Muscle of back (tissue), 11 donors: ENCODE results near the gene LIMS4. TPM values are rescaled to one million over a fixed set of nuclear protein-coding genes. Genes with fewer than 3 reads are reported as not detected.
"Not testable (repeated sequence)": the region's sequence is repeated elsewhere in the genome, so short reads cannot be mapped to it uniquely, and the experiment has no call there.

Experiments used
- DNase-seq, 3 donors: peaks; one replicate each; pipeline versions ENCODE4 v3.0.0 to v3.0.0-alpha.2; 2013
- polyA plus RNA-seq, 10 donors: library from polyadenylated mRNA; unstranded; fragments of 120-200 nt; gene quantifications; one replicate each; pipeline ENCODE4 v1.2.1, GENCODE V29; 2013; ENCODE audit not compliant: insufficient read length in 10 of 10

The LIMS4 gene
- polyA plus RNA-seq, 10 donors = 1.7 to 5.9 (median 4.0) TPM

- DNase-seq = not testable (repeated sequence)
Measured at GRCh38 chr2:110450951-110451350, 21.7 kb downstream of the LIMS4 start.

GRCh38 chr2:110449127-110449947, 23.3 kb downstream of the LIMS4 start:
- not testable (repeated sequence) for DNase-seq

GRCh38 chr2:110446644-110447043, 26.0 kb downstream of the LIMS4 start:
- DNase-seq = not testable (repeated sequence)

DNA sequence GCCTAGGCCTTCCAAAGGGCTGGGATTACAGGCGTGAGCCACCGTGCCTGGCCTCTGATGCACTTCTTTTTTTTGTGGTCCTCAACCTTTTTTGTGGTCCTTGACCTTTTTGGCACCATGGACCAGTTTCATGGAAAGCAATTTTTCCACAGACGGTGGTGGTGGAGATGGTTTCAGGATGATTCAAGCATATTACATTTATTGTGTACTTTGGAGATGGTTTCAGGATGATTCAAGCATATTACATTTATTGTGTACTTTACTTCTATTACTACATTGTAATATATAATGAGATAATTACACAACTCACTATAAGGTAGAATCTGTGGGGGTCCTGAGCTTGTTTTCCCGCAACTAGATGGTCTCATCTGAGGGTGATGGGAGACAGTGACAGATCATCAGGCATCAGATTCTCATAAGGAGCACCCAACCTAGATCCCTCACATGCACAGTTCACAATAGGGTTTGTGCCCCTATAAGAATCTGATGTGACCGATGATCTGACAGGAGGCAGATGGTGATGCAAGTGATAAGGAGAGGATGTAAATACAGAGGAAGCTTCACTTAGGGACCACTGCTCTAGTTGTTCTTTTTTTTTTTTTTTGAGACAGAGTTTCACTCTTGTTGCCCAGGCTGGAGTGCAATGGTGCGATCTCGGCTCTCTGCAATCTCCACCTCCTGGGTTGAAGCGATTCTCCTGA, 29.2 kb downstream of the LIMS4 start:
- not testable (repeated sequence) for DNase-seq

- not testable (repeated sequence) for DNase-seq
Measured at GRCh38 chr2:110441905-110442304, 30.7 kb downstream of the LIMS4 start.

DNA sequence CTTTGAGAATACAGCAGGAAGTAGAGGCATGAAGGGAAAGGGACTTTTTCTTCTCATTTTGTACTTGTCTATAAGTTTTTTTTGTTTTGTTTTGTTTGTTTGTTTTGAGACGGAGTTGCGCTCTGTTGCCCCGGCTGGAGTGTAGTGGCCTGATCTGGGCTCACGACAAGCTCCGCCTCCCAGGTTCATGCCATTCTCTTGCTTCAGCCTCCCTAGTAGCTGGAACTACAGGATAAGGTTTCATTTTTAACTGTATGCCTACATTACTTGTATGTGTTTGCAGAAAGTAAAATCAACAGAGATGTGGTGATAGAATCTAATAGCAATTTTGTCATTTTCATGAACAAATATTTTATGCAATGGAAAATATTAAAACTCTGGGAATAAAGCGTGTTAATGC, 38.1 kb downstream of the LIMS4 start:
- not testable (repeated sequence) for DNase-seq

DNA sequence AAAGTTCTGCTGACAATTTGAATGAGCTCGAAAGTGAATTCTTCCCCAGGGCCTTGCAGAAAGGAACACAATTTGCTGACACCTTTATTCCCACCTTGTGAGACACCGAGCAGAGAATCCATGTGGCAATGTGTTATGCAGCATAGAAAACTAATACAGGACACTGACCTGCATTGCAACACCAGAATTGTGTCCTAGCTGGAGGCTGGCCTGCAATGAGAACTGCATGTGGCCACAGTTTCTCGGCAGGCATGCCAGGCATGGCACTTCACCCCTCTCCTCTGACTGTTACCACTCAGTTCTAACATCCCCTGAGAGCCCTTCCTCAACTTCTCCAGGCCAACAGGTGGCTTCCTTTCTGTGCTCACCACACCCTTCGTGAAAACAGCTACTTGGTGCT, 46.9 kb downstream of the LIMS4 start:
- DNase-seq = not testable (repeated sequence)

DNA sequence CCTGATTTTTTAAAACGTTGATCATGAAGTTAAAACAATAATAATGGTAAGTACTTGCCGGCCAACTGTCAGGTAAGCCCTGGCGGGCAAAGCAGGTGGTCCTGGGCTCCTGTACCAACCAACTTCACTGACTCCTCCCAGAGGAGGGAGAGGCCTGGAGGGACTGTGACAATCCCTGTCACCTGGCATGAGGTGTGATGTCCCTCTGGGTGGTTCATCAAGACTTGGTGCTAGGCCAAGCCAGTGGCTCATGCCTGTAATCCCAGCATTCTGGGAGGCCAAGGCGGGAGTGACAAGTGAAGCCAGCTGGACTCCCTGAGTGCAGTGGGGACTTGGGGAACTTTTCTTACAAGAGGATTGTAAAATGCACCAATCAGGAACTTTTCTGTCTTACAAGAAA, 48.2 kb downstream of the LIMS4 start:
- DNase-seq = not testable (repeated sequence)

- DNase-seq = not testable (repeated sequence)
Measured at GRCh38 chr2:110423574-110423962, 49.0 kb downstream of the LIMS4 start.

DNA sequence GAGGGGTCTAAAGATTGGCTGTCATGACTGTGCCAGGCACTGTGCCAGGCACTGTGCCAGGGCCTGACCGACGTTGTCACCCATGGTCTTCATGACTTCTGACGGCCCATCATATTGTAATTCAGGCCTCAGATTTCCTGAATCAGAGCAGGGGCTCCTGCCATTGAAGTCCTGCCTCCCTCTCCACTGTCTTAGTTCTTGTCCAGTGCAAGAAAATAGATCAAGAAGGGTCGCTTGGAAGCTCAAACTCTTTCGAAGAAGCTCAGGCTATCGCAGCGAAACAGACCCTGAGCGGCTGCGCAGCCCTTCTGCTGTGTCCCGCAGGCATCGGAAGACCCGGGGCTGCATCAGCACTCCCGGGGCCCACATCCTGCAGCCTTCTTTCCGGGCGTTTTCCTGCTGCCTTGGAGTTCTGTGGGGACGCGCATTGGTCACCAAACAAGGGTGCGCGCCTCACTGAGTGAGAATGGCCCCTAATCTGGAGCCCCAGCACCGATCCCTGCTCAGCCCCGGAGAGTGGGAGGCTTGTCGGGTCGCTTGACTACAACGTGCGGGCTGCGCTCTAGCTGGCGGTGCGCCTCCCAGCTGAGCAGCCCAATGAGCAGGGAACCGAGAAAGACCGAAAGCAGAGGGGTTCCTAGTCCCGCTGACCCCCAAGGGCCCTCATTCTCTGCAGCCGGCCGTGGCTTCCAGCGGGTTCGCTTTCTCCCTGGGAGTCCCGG, 49.6 kb downstream of the LIMS4 start:
- DNase-seq = not testable (repeated sequence)

DNA sequence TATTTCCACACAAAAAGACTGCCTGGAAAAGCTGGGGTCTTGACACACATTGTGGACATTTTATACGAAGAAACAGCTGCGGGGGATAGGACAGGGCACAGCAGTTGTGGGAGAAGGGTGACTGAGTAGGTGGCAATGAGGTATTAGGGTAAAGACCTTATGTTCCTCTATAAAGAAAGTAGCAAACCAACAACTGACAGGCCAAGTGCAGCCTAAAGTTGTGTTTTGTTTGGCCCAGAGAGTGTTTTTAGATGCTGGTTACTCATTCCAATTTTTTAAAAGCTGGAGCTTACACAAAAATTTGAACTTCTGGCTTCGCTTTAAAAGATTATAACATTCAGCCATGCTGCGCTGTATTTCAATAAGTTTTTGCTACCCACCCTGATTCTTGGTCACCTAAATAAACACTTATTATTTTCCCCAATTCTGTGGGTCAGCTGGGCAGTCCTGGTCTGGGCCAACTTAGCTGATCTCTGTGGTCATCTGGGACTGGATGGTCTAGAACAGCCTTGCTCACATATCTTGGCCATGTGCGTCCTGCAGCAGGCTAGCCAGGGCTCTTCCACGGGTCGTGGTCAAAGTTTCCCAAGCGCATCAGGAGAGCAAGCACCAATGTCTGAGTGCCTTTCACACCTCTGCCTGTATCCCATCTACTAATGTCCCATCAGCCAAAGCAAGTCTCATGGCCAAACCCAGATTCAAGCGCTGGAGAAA, 51.8 kb downstream of the LIMS4 start:
- not testable (repeated sequence) for DNase-seq

GRCh38 chr2:110407142-110407541, 65.5 kb downstream of the LIMS4 start:
- not testable (repeated sequence) for DNase-seq

GRCh38 chr2:110404988-110405387, 67.6 kb downstream of the LIMS4 start:
- not testable (repeated sequence) for DNase-seq

DNA sequence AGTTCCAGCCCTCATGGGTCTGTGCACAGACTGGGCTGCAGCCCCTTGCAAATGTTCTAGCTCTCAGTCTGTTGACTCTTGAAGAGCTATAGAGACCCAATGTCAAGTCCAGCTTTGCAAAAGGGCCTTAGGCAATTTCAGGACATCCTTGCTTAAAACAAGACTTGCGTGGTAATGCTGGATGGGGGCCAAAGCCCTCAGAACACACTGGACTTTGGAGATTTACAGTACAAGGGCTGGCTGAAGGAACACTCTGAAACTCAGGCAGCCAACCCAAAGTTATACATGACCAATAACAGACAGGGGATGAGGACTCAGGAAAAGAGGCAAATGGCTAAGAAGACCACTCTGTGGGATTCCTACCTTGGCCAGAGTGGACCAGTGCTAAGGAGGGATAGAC, 68.4 kb downstream of the LIMS4 start:
- not testable (repeated sequence) for DNase-seq

DNA sequence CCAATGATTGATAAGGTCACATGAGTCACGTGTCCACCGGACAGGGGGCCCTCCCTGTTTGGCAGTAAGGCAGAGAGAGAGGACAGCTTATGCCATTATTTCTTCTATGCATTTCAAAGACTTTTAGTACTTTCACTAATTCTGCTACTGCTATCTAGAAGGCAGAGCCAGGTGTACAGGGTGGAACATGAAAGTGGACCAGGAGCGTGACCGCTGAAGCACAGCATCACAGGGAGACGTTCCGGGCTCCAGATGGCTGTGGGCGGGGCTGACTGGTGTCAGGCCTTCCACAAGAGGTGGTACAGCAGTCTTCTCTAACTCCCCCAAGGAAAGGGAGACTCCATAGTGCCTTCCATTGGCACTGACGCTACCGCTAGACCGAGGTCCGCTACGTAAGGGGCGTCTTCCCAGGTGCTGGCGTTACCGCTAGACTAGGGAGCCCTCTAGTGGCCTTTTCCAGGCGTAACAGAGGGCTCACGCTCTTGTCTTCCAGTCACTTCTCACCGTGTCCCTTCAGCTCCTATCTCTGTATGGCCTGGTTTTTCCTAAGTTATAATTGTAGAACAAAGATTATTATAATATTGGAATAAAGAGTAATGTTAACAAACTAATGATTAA, 71.5 kb downstream of the LIMS4 start:
- not testable (repeated sequence) for DNase-seq

DNA sequence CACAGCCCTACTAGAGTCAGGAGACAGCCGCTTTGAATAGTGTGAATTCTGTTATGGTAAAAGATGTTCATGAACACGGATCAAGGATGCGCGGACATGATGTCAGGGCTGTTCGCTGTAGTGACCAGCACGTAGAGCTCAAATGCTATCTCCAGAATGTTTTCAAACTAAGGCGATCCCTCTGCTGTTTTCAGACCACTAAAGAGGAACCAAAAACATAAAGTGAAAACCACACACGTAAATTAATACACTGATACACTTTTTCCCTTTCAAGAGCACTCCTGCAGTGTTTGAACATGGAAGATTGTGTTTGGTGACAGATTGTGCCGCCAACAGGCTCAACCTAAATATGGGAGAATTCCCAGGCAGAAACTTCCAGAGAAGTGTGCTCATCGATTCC, 73.2 kb downstream of the LIMS4 start:
- DNase-seq = not testable (repeated sequence)

DNA sequence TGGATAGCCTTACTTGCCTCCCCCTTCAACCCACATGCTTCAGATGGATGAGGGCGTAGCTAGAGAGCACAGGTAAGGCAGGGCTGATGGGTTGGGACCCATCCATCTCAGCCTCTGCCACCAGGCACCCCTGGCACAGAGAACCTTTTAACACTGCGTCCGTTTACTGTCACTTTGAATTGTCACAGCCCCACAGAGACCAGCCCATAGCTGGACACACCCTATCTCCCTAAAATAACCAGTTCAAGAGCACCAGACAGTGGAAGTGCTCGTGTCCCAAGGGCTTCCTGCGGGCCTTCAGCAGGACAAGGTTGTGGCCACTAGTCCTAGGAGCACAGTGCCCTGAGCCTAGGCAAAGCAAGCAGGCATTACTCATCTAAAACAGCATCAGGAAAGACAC, 76.6 kb downstream of the LIMS4 start:
- not testable (repeated sequence) for DNase-seq
